Spleen (tissue), 7 donors: ENCODE measurements around the gene CUTA.

Experiments used
- POLR2A ChIP-seq, 3 donors: fragments of 450-650 bp; IDR thresholded peaks; one replicate each; pipeline ENCODE4 v1.5.1; 2017; ENCODE audit warnings: antibody characterized with exemption in 3 of 3, mild to moderate bottlenecking in 1 of 3
- POLR2AphosphoS5 ChIP-seq, 3 donors: sonication (generic); formaldehyde crosslinking; IDR thresholded peaks; one replicate each; pipeline ENCODE4 v1.5.1; 2017; ENCODE audit warnings: antibody characterized with exemption in 3 of 3
- TF ChIP-seq, protein P1 (sequence below), 11 experiments: fragments of 200-600 bp in 7 of 11; fragments of 450-650 bp in 4 of 11; sonication (generic) in 4 of 11; IDR thresholded peaks in 8 of 11; conservative IDR thresholded peaks in 3 of 11; 1 replicate in 7 of 11; 2 replicates in 4 of 11; pipeline versions ENCODE4 v1.4.0 to v1.8.0; 2016 to 2021; ENCODE audit warnings: antibody characterized with exemption in 11 of 11, inconsistent platforms in 4 of 11, mild to moderate bottlenecking in 1 of 11
- donor health status: DM: no; HTN: no; CAD: no; lungs with moderate emphysema.
- donor health status: DM: no; HTN: no; CAD: no.
- donor health status: DM: no; HTN: no; CAD: no.

DNA sequence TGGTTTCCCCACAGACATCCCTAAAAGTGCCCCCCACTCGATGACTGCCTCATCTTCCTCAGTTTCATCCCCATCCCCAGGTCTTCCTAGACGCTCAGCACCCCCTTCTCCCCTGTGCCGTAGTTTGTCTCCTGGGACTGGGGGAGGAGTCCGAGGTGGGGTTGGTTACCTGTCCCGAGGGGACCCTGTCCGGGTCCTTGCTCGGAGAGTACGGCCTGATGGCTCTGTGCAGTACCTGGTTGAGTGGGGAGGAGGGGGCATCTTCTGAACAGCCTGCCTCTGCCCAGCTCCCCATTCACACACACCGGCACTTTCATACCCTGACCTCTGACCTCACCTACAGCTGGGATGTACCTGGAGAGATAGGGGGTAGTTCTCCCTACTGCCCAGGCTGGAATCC is 2.1 kb downstream of the CUTA start:
- no peak for TF ChIP-seq POLR2AphosphoS5 (IDR thresholded peaks at IDR 0.05)
- TF ChIP-seq, protein P1, sequence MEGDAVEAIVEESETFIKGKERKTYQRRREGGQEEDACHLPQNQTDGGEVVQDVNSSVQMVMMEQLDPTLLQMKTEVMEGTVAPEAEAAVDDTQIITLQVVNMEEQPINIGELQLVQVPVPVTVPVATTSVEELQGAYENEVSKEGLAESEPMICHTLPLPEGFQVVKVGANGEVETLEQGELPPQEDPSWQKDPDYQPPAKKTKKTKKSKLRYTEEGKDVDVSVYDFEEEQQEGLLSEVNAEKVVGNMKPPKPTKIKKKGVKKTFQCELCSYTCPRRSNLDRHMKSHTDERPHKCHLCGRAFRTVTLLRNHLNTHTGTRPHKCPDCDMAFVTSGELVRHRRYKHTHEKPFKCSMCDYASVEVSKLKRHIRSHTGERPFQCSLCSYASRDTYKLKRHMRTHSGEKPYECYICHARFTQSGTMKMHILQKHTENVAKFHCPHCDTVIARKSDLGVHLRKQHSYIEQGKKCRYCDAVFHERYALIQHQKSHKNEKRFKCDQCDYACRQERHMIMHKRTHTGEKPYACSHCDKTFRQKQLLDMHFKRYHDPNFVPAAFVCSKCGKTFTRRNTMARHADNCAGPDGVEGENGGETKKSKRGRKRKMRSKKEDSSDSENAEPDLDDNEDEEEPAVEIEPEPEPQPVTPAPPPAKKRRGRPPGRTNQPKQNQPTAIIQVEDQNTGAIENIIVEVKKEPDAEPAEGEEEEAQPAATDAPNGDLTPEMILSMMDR (IDR thresholded peaks at IDR 0.05 in 8 of 11, conservative IDR thresholded peaks at IDR 0.05 in 3 of 11): no peak
- no peak for TF ChIP-seq POLR2A (IDR thresholded peaks at IDR 0.05)
